Mesendoderm (in vitro differentiated cells): Measurements from ENCODE around the gene SP1.
"Not testable (repeated sequence)": the region's sequence is repeated elsewhere in the genome, so short reads cannot be mapped to it uniquely, and the experiment has no call there.

ENCODE experiments used
- DNase-seq: peaks from one replicate; pipeline ENCODE4 v3.0.0; 2013
- H2AK5ac ChIP-seq: 2 replicates; pipeline ENCODE4 v1.6.1; 2013; ENCODE audit warnings: low read length, inconsistent platforms
- H2BK120ac ChIP-seq: 2 replicates; pipeline ENCODE4 v1.6.1; 2013; ENCODE audit warnings: low read depth, mild to moderate bottlenecking, low read length, moderate library complexity, mixed read lengths
- H2BK15ac ChIP-seq: replicated peaks from 2 replicates; pipeline ENCODE4 v1.6.1; 2013; ENCODE audit warnings: low read depth, mild to moderate bottlenecking, moderate library complexity
- H2BK5ac ChIP-seq: 2 replicates; pipeline ENCODE4 v1.6.1; 2013; ENCODE audit warnings: low read length, inconsistent platforms
- H3K18ac ChIP-seq: 2 replicates; pipeline ENCODE4 v1.6.1; 2013; ENCODE audit warnings: mild to moderate bottlenecking, low read length, mixed read lengths
- H3K23ac ChIP-seq: one replicate; pipeline ENCODE4 v1.6.1; 2013; ENCODE audit warnings: low read length
- H3K27ac ChIP-seq: 2 replicates; pipeline ENCODE4 v1.5.1; 2013; ENCODE audit warnings: low read depth, mild to moderate bottlenecking, inconsistent platforms, low read length, moderate library complexity
- H3K27me3 ChIP-seq: 2 replicates; pipeline ENCODE4 v1.6.1; 2013; ENCODE audit warnings: low read length, control low read depth, mild to moderate bottlenecking, inconsistent platforms; ENCODE audit not compliant: insufficient read depth, poor library complexity
- H3K36me3 ChIP-seq: 2 replicates; pipeline ENCODE4 v1.6.1; 2013; ENCODE audit warnings: low read length, inconsistent platforms; ENCODE audit not compliant: control insufficient read depth, insufficient read depth
- H3K4ac ChIP-seq: one replicate; pipeline ENCODE4 v1.6.1; 2013; ENCODE audit warnings: low read depth, mild to moderate bottlenecking, low read length, moderate library complexity
- H3K4me1 ChIP-seq: 2 replicates; pipeline ENCODE4 v1.6.1; 2013; ENCODE audit warnings: low read depth, low read length, inconsistent platforms; ENCODE audit not compliant: control insufficient read depth
- H3K4me2 ChIP-seq: 2 replicates; pipeline ENCODE4 v1.6.1; 2013; ENCODE audit warnings: low read length
- H3K4me3 ChIP-seq: 2 replicates; pipeline ENCODE4 v1.5.1; 2013; ENCODE audit warnings: mild to moderate bottlenecking, low read length
- H3K56ac ChIP-seq: one replicate; pipeline ENCODE4 v1.6.1; 2013; ENCODE audit warnings: low read length
- H3K79me1 ChIP-seq: 2 replicates; pipeline ENCODE4 v1.6.1; 2013; ENCODE audit warnings: low read length, inconsistent platforms
- H3K79me2 ChIP-seq: 2 replicates; pipeline ENCODE4 v1.6.1; 2013; ENCODE audit warnings: mild to moderate bottlenecking, low read length; ENCODE audit not compliant: control insufficient read depth, insufficient read depth
- H3K9ac ChIP-seq: 2 replicates; pipeline ENCODE4 v1.6.1; 2013; ENCODE audit warnings: low read length, inconsistent platforms
- H4K5ac ChIP-seq: one replicate; pipeline ENCODE4 v1.6.1; 2013; ENCODE audit warnings: low read length
- H4K8ac ChIP-seq: one replicate; pipeline ENCODE4 v1.6.1; 2013; ENCODE audit warnings: low read depth, mild to moderate bottlenecking, control low read depth, low read length, moderate library complexity
- WGBS: extraction: QIAGEN DNeasy Blood & Tissue Kit; methylation state at CpG from one replicate; pipeline ENCODE4 v1.1.7; 2013; ENCODE audit warnings: low lambda C conversion rate, missing lambda C conversion rate; ENCODE audit not compliant: insufficient coverage; ENCODE audit errors: extremely low coverage; 5-methylcytosine and 5-hydroxymethylcytosine counted together

Gene SP1

DNA sequence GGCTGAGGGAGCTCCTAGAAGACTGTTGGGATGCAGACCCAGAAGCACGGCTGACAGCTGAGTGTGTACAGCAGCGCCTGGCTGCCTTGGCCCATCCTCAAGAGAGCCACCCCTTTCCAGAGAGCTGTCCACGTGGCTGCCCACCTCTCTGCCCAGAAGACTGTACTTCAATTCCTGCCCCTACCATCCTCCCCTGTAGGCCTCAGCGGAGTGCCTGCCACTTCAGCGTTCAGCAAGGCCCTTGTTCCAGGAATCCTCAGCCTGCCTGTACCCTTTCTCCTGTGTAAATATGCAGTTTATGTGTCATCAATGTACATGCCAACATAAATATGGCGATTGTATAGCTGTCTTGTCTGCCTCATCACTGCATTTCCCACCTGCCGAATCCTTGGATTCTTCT is 51.2 kb downstream of the SP1 start:
- Histone ChIP-seq H3K79me2 (no peaks in the 10 kb centered on the region), H3K27me3 (no peaks in the 10 kb centered on the region), H2BK15ac (no peak overlapping the region), H2BK5ac (no peak overlapping the region), H3K4me2 (no peak overlapping the region), H3K56ac (no peak overlapping the region), H3K79me1 (no peaks in the 10 kb centered on the region), H3K9ac (no peak overlapping the region), H4K8ac (no peak overlapping the region), H2AK5ac (no peak overlapping the region), H3K27ac (no peak overlapping the region), H2BK120ac (no peak overlapping the region), H3K4me3 (no peak overlapping the region), H3K23ac (no peak overlapping the region), H3K18ac (no peak overlapping the region), H3K4ac (no peak overlapping the region), H3K36me3 (no peaks in the 10 kb centered on the region), H3K4me1 (no peaks in the 10 kb centered on the region), H4K5ac (no peak overlapping the region)
- DNase-seq = no peak
- no CpG with 5 or more reads among the region's 7 CpGs for WGBS

DNA sequence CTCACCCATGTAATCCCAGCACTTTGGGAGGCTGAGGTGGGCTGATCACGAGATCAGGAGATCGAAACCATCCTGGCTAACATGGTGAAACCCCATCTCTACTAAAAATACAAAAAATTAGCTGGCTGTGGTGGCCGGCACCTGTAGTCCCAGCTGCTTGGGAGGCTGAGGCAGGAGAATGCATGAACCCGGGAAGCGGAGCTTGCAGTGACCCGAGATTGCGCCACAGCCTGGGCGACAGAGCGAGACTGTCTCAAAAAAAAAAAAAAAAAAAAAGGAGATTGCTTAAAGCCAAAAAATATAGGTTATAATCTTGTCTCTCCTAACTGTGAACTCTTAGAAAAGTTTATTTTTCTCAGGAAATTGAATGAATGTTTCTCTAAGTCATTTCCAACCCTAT is 55.4 kb downstream of the SP1 start:
- not testable (repeated sequence) for H3K4ac ChIP-seq, H3K27ac ChIP-seq, DNase-seq, H3K36me3 ChIP-seq, H2BK15ac ChIP-seq, H3K23ac ChIP-seq, H3K79me2 ChIP-seq, H2BK120ac ChIP-seq, H2AK5ac ChIP-seq, H3K9ac ChIP-seq, H3K4me3 ChIP-seq, H4K8ac ChIP-seq, H3K79me1 ChIP-seq, H3K4me1 ChIP-seq, H3K56ac ChIP-seq, H2BK5ac ChIP-seq, H3K18ac ChIP-seq, H4K5ac ChIP-seq, H3K4me2 ChIP-seq, H3K27me3 ChIP-seq
- WGBS = no CpG with 5 or more reads among the region's 9 CpGs

DNA sequence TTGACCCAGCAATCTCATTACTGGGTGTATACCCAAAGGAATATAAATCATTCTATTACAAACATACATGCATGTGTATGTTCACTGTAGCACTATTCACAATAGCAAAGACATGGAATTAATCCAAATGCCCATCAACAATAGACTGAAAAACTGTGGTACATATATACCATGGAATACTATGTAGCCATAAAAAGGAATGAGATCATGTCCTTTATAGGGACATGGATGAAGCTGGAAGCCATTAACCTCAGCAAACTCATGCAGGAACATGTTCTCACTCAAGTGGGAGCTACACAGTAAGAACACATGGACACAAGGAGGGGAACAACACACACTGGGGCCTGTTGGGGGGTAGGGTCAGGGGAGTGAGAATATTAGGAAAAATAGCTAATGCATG is 59.6 kb downstream of the SP1 start:
- H3K79me2 ChIP-seq = peaks cover 10% of the 10 kb centered on the region
- H3K79me1 ChIP-seq, H3K56ac ChIP-seq, H2BK5ac ChIP-seq, H2BK15ac ChIP-seq, H4K5ac ChIP-seq, H2AK5ac ChIP-seq, H3K4me2 ChIP-seq, H3K23ac ChIP-seq, H3K18ac ChIP-seq, H3K27me3 ChIP-seq, H2BK120ac ChIP-seq, H3K27ac ChIP-seq, H3K36me3 ChIP-seq, H3K4me1 ChIP-seq, H3K4me3 ChIP-seq, H4K8ac ChIP-seq, H3K4ac ChIP-seq, H3K9ac ChIP-seq, DNase-seq: not testable (repeated sequence)

DNA sequence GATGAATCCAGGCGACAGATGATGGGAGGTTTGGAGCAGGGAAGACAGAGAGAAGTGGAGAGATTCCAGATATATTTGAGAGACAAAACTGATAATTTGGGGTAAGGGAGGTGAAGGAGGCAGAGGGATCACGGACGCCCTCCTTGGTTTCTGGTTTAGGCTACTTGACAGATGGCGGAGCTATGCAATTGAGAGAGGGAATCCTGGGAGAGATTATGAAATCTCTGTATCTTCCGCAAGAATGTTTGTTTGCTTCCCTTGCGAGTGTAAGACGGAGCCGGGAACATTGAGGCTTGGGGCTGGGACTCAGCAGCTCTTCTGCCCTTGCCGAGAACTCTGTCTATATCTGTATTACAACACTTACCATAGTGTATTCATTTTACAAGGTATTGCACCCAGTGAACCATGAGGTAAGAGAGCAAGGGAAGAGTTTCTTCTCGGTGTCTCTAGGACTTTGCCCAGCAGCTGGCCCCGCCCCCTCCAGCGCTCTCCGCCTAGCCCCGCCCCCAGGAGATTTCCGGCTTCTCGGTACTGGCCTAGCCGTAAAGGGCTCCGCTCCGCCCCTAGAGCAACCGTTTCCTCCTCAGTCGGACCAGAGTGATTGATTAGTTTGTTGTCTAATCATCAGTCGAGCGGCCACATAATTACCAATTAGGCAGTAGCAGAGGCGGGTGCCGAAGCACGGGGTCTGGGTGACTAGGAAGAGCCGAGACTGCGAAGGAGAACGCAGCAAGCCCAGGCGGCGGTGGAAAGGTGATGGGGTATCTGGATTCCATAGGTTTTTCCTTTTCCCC is 61.3 kb downstream of the SP1 start, which contains the start of gene PRR13:
TSS of gene PRR13 (plus strand) at position 695 of the 794 bp plus-strand sequence. CDS start 981 bp downstream, outside the sequence.
- no CpG with 5 or more reads among the region's 31 CpGs for WGBS
- H3K4me2 ChIP-seq = peak within 1 kb of the TSS; percentile 93
- H3K4ac ChIP-seq = peak within 1 kb of the TSS; percentile 49
- no peak within 1 kb of the TSS for H2BK15ac ChIP-seq
- H3K79me1 ChIP-seq = peaks cover 7% of the 10 kb centered on the region
- peak within 1 kb of the TSS; percentile 96 for H3K4me3 ChIP-seq
- H3K27ac ChIP-seq = peak within 1 kb of the TSS; percentile 85
- no peak within 1 kb of the TSS for H2BK120ac ChIP-seq
- peak within 1 kb of the TSS; percentile 93 for H3K9ac ChIP-seq
- peak within 1 kb of the TSS; percentile 23 for H2BK5ac ChIP-seq
- H4K8ac ChIP-seq = peak within 1 kb of the TSS; percentile 30
- H3K18ac ChIP-seq = peak within 1 kb of the TSS; percentile 72
- H3K36me3 ChIP-seq = no peaks in the 10 kb centered on the region
- H3K56ac ChIP-seq = peak within 1 kb of the TSS; percentile 95
- no peaks in the 10 kb centered on the region for H3K27me3 ChIP-seq
- peak within 1 kb of the TSS; percentile 59 for H3K23ac ChIP-seq
- DNase-seq = peak; percentile 100
- H4K5ac ChIP-seq = no peak within 1 kb of the TSS
- H3K4me1 ChIP-seq = peaks cover 3% of the 10 kb centered on the region
- H2AK5ac ChIP-seq = peak within 1 kb of the TSS; percentile 43
- peaks cover 10% of the 10 kb centered on the region for H3K79me2 ChIP-seq

DNA sequence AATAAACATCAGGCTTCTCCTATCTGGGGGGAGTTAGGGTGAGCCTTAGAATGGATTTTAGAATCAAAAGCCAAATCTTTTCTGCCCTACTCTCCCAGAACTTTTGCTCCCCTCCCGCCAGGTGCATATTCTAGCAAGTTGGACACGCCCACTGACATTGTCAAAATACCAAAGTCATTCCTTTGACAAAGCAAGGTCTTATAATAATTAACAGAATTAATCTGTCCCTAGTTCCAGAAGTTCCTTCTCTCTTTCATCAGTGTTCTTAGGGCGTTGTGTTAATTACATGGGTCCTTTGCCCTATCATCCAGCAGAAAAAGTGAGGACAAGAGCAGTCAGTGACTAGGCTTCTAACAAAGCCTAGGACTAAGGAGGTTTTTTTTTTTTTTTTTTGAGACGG is 64.0 kb downstream of the SP1 start:
- no peak overlapping the region for H4K8ac ChIP-seq
- H3K79me1 ChIP-seq = peaks cover 7% of the 10 kb centered on the region
- H3K56ac ChIP-seq = no peak overlapping the region
- H3K4me3 ChIP-seq = no peak overlapping the region
- no CpG with 5 or more reads among the region's 4 CpGs for WGBS
- H3K27me3 ChIP-seq = no peaks in the 10 kb centered on the region
- no peak overlapping the region for H2BK15ac ChIP-seq
- H2BK120ac ChIP-seq = no peak overlapping the region
- no peak overlapping the region for H3K9ac ChIP-seq
- H3K23ac ChIP-seq = no peak overlapping the region
- H3K4me1 ChIP-seq = peaks cover 3% of the 10 kb centered on the region
- no peak overlapping the region for H2AK5ac ChIP-seq
- DNase-seq = peak; percentile 69
- no peak overlapping the region for H4K5ac ChIP-seq
- H3K18ac ChIP-seq = no peak overlapping the region
- no peak overlapping the region for H3K4me2 ChIP-seq
- H3K36me3 ChIP-seq = no peaks in the 10 kb centered on the region
- H3K4ac ChIP-seq = no peak overlapping the region
- no peak overlapping the region for H2BK5ac ChIP-seq
- peaks cover 10% of the 10 kb centered on the region for H3K79me2 ChIP-seq
- no peak overlapping the region for H3K27ac ChIP-seq
